GM19239 (cell line): Measurements from ENCODE around the gene ATXN7L1.
A peak's percentile ranks its signal among the peaks of the same experiment; 100 is the strongest.
"Not testable (repeated sequence)": the region's sequence is repeated elsewhere in the genome, so short reads cannot be mapped to it uniquely, and the experiment has no call there.

Experiments used
- DNase-seq: peaks from one replicate; pipeline ENCODE4 v3.0.0; 2011; ENCODE audit warnings: low spot score; ENCODE audit not compliant: insufficient read length
- FAIRE-seq: peaks from 2 replicates; lab custom pipeline; 2011; peaks lifted over from hg19 to GRCh38; lab: Jason Lieb, UNC

Gene ATXN7L1

DNA sequence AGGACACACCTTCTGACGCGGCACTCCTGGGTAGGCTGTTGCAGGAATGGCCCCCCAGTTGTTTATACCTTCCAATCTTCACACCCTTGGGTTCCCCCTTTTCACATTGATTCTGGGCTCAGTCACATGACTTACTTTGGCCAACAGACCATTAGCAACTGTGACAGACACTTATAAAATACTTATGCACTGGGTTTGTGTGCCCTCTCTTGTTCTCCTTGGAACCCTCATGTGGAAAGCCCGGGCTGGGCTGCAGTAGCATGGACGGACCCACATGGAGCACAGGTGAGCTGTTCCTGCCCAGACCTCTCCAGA, 69.0 kb downstream of the ATXN7L1 start:
- DNase-seq: no peak
- no peak for FAIRE-seq

- FAIRE-seq (peak; percentile 76), DNase-seq (peak; percentile 34)
These were observed 69.6 kb downstream of the ATXN7L1 start for GRCh38 chr7:105806592-105807447.

DNA sequence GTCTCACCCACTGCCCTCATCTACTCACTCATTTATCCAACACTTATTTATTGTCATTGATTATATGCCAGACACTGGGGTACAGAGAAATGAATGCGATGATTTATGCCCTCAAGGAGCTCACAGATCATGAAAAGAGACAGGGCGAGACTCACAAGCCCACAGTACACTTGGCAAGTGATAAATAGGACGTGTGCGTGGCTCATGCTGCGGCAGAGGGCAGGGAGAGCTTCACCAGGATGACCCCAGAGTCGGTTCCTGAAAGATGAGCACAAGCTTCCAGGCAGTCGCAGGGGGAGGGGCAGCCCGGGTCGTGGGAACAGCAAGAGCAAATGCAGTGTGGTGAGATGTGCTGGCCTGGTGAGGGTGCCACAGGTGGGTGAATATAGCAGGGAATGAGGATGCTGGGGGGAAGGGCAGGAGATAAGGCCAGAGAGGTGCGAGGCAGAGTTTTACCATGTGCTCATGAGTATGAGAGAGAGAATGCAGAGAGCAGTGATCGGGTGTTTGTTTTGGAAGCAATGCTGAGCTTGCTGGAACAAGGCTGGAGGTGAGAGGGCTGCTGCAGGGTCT, 70.9 kb downstream of the ATXN7L1 start:
- FAIRE-seq: no peak
- DNase-seq: no peak

GRCh38 chr7:105803429-105803736, 73.0 kb downstream of the ATXN7L1 start:
- DNase-seq (no peak), FAIRE-seq (no peak)

GRCh38 chr7:105802604-105803428, 73.6 kb downstream of the ATXN7L1 start:
- DNase-seq (no peak), FAIRE-seq (no peak)

DNA sequence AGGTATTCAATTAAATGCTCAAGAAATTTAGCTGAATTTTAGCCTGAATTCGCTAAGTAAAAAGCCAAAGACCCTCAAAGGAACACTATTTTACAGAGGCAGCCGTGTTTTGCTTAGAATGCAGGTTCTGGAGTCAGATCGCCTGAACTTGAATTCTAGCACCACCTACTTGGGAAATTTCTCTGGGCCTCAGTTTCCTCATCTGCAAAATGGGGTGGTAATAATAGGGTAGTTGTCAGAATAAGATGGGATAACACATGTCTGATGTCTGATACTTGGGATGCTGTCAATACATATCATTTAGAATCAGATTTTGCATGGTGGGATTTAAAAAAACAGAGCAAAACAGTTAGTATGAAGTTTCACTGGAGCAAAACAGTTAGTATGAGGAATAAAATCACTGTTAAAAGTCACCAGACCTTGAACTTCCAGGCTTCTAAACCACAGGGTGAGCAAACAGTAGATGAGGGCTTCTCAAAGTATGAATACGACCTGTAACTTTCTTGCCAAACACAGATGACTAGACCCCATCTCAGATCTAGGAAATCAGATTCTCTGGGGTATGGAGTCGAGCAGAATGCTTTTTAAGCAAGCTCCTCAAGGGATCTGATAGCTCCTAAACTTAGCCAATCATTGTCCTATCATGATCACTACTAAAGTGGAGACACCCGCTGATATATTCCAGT, 75.4 kb downstream of the ATXN7L1 start:
- no peak for FAIRE-seq
- DNase-seq: no peak

GRCh38 chr7:105800442-105800841, 76.0 kb downstream of the ATXN7L1 start:
- FAIRE-seq: no peak

DNA sequence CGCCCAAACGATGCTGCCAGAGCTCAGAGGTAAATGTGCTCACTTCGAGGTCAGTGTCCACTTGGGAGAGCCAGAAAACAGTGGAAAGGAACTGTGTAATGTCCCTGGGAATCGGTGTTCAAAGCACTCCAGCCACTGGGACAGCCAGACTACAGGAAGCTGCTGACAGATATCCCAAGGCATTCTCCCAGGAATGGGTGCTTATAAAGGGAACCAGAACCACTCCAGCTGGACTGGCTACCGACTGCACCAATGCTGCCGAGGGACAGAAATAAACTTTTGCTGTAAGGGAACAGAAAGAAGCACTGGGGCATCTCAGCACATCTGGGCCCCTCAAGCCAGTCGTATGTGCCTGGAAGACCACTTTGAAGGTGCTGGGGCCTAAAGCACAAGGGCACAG, 76.7 kb downstream of the ATXN7L1 start:
- DNase-seq (no peak), FAIRE-seq (no peak)

More at GRCh38 chr7:105800442-105800841, 76.0 kb downstream of the ATXN7L1 start:
- no peak for DNase-seq

DNA sequence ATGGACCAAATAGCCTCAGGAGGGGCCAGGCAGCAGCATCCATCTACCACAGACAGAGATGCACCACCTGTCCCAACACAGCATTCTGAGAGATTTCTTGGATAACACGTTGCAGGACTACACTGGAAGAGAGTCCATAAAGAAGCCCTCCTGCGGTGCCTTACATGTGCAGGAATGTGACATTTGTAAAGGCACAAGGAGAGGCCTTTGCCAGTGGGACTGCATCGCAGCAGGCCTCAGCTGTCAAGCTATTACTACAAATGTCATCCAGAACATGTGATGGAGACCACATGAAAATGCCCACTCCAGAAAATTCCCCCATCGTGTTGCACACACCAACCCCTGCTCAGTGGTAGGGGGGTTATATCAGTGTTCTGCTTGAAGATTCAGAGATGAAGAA, 77.4 kb downstream of the ATXN7L1 start:
- FAIRE-seq (no peak), DNase-seq (no peak)

GRCh38 chr7:105797652-105798051, 78.7 kb downstream of the ATXN7L1 start:
- no peak for FAIRE-seq

GRCh38 chr7:105796365-105796764, 80.0 kb downstream of the ATXN7L1 start:
- FAIRE-seq: no peak
- no peak for DNase-seq

More at GRCh38 chr7:105797652-105798051, 78.7 kb downstream of the ATXN7L1 start:
- DNase-seq: no peak

- no peak for FAIRE-seq
- DNase-seq: no peak
These were observed 81.4 kb downstream of the ATXN7L1 start for GRCh38 chr7:105794741-105795729.

GRCh38 chr7:105792488-105793370, 83.7 kb downstream of the ATXN7L1 start:
- FAIRE-seq (no peak), DNase-seq (no peak)

GRCh38 chr7:105791926-105792325, 84.5 kb downstream of the ATXN7L1 start:
- FAIRE-seq (no peak), DNase-seq (no peak)

DNA sequence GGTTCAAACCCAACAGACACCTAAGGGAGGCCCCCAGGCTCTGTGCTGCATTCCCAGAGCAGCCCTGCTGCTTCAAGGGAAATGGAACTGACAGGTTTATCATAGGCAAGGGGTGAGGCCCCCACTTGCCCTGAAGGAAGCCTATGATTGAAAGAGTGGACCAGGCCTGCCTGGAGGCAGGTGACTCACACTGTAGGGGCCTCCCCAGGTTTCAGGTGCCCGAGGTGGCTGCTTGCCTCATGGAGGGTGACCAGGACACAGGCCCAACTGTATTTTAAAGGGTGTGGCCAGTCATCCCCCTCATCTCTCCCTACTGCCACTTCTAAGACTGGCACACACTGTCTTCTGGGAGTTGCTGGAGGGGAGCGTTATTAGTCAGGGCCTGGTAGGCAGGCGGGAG, 85.4 kb downstream of the ATXN7L1 start:
- FAIRE-seq (no peak), DNase-seq (no peak)

- not testable (repeated sequence) for FAIRE-seq, DNase-seq
These were observed 85.9 kb downstream of the ATXN7L1 start for GRCh38 chr7:105790452-105790851.

- FAIRE-seq: no peak
- no peak for DNase-seq
These were observed 87.5 kb downstream of the ATXN7L1 start for GRCh38 chr7:105788816-105789349.

DNA sequence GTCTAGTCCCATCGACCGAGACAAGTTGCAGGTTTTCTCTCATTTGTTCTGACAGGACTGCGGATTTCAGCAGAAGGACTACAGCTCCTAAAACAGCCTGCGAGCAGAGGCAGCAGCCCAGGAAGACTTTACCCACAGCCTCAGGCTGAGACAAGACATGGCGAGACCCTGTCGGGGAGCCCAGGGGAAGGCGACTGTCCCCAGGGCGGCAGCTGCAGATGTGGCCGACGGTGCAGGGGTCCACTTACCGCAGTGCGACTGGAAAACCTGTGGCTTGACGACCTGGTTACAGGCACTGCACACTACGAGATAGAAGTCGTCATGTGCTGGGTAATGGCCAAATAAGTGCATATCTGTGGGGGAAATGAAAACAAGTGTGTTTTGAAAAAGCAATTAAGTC, 88.0 kb downstream of the ATXN7L1 start:
- FAIRE-seq: no peak

More for the DNA sequence above, 88.0 kb downstream of the ATXN7L1 start:
- no peak for DNase-seq
